GM06990 (cell line): Measurements from ENCODE around the gene HERC4.
"Not testable (repeated sequence)": the region's sequence is repeated elsewhere in the genome, so short reads cannot be mapped to it uniquely, and the experiment has no call there.

ENCODE experiments used
- DNase-seq: peaks from one replicate; pipeline ENCODE4 v3.0.0-alpha.2; 2011; ENCODE audit not compliant: insufficient read length; ENCODE audit errors: extremely low read depth
- H3K27me3 ChIP-seq: replicated peaks from 2 replicates; pipeline ENCODE4 v1.6.0; 2011; ENCODE audit warnings: low read length; ENCODE audit not compliant: control insufficient read depth, insufficient read depth
- H3K36me3 ChIP-seq: 2 replicates; pipeline ENCODE4 v1.5.1; 2011; ENCODE audit warnings: low read length; ENCODE audit not compliant: control insufficient read depth, insufficient read depth
- H3K4me3 ChIP-seq: replicated peaks from 2 replicates; pipeline ENCODE4 v1.5.1; 2011; ENCODE audit warnings: low read depth, mild to moderate bottlenecking, control low read depth, low read length
- TF ChIP-seq, protein P1 (sequence below): IDR thresholded peaks from 2 replicates; pipeline ENCODE4 v1.5.1; 2011; ENCODE audit warnings: low read length, control low read depth, mild to moderate bottlenecking, inconsistent platforms; ENCODE audit not compliant: insufficient read depth, poor library complexity, severe bottlenecking

Gene HERC4

DNA sequence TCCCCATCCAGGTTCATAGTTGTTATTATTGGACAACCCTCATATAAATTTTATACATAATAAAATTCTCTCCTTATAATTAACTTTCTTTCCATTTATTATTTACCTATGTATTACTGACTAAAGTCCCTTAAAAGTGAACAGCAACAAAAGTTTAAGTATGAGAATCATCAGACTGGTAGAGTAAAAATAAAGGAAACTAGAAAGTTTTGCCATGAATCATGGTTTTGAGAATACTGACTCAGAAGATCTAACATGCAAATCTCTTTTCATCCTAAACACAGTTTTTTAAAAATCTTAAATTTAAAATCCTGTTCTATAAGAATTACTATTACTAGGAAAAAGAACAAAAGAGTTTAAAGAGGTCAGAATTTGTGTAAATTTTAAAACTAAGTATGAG, 32.1 kb downstream of the HERC4 start:
- Histone ChIP-seq H3K4me3 (no peak overlapping the region), H3K36me3 (no peaks in the 10 kb centered on the region), H3K27me3 (no peaks in the 10 kb centered on the region)
- TF ChIP-seq, protein P1, sequence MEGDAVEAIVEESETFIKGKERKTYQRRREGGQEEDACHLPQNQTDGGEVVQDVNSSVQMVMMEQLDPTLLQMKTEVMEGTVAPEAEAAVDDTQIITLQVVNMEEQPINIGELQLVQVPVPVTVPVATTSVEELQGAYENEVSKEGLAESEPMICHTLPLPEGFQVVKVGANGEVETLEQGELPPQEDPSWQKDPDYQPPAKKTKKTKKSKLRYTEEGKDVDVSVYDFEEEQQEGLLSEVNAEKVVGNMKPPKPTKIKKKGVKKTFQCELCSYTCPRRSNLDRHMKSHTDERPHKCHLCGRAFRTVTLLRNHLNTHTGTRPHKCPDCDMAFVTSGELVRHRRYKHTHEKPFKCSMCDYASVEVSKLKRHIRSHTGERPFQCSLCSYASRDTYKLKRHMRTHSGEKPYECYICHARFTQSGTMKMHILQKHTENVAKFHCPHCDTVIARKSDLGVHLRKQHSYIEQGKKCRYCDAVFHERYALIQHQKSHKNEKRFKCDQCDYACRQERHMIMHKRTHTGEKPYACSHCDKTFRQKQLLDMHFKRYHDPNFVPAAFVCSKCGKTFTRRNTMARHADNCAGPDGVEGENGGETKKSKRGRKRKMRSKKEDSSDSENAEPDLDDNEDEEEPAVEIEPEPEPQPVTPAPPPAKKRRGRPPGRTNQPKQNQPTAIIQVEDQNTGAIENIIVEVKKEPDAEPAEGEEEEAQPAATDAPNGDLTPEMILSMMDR: no peak
- DNase-seq: no peak

DNA sequence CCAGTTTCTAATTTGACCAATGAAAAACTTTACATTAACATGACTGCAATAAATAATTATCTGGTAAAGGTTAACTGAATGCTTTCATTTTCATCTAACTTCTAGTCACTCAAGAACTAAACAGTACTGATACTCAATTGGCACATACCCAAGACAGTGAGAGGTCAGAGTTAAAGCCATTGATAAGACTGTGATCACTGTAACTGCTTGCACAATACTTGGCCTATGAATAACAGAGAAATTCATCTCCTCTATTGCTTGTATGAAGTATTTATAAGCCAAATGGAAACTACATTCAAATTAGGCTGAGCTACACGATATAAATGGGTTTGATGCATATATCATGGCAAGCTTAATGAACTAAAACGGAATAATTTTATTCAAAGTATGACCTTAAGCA, 43.0 kb downstream of the HERC4 start:
- Histone ChIP-seq H3K36me3 (peaks cover 2% of the 10 kb centered on the region), H3K4me3 (no peak overlapping the region), H3K27me3 (no peaks in the 10 kb centered on the region)
- TF ChIP-seq, protein P1: no peak
- DNase-seq: no peak

DNA sequence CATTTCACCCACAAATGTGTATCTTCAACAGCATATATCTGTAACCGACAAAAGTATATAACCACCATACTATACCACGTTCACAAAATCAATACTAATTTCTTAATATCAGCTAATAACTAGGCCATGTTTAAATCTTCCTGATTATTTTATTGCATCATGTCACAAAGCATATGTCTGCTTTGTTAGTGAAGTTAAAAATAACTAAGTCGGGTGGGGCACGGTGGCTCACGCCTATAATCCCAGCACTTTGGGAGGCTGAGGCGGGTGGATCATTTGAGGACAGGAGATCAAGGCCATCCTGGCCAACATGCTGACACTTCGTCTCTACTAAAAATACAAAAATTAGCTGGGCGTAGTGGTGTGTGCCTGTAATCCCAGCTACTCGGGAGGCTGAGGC, 47.7 kb downstream of the HERC4 start:
- no peak for DNase-seq
- no peak overlapping the region for H3K4me3 ChIP-seq
- H3K36me3 ChIP-seq: peaks cover 5% of the 10 kb centered on the region
- TF ChIP-seq, protein P1: no peak
- H3K27me3 ChIP-seq: no peaks in the 10 kb centered on the region

DNA sequence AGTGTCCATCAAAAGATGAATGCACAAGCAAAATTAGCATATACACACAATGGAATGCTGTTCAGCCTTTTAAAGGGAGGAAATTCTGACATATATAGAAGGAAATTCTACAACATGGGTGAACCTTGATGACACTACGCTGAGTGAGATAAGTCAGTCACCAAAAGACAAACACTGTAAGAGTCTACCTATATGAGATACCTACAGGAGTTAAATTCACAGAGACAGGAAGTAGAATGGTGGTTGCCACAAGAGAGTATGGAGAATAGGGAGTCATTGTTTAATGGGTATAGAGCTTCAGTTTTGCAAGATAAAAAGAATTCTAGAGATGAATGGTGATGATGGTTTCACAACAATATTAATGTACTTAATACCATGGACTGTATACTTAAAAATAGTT, 51.8 kb downstream of the HERC4 start:
- H3K36me3 ChIP-seq: peaks cover 6% of the 10 kb centered on the region
- H3K27me3 ChIP-seq: no peaks in the 10 kb centered on the region
- H3K4me3 ChIP-seq: no peak overlapping the region
- DNase-seq: no peak
- TF ChIP-seq, protein P1: no peak

DNA sequence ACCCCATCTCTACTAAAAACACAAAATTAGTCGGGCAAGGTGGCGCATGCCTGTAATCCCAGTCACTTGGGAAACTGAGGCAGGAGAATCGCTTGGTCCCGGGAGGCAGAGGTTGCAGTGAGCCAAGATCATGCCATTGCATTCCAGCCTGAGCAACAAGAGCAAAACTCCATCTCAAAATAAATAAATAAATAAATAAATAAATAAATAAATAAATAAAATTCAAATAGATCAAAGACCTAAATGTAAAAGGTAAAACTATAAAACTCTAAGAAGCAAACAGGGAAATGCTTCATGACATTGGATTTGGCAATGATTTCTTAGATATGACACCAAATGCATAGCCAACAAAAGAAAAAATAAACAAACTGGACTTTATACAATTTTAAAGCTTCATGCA, 52.8 kb downstream of the HERC4 start:
- DNase-seq, H3K27me3 ChIP-seq, H3K36me3 ChIP-seq, H3K4me3 ChIP-seq: not testable (repeated sequence)

DNA sequence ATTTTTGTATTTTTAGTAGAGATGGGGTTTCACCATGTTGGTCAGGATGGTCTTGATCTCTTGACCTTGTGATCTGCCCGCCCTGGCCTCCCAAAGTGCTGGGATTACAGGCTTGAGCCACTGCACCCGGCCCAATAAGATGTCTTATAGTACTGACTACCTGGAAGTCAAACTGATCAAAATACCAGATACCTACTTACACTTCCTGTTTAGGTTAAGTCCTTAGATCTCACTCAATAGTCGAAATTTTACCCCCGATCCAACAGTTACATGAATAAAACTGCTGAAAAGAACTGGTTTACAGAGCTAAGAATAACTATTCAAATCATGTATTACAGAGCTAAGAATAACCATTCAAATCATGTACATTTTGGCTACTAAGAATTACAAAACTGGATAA, 58.6 kb downstream of the HERC4 start:
- not testable (repeated sequence) for H3K4me3 ChIP-seq, H3K27me3 ChIP-seq, DNase-seq, H3K36me3 ChIP-seq

DNA sequence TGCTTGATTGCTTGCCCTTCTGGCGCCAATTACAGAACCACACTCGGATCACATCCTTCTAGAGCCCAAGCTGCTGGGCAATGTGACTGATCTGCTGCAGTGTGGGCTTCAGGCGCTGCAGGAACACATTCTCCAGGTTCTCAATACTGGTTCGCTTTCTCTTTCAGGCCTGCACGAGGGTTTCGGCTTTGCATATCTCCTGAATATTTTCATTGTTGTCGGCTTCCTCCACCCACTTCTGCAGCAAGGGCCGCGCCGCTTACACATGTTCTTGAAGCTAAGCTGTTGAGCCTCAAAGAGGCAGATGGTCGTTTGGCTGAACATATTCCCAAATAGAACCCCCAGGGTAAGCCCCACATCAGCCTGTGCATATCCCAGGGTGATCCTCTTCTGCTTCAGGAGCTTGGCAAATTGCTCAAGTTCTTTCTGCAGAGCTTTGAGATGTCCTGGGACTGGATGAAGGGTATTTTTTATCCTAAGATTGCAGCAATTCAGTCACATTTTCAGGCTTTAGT, 64.6 kb downstream of the HERC4 start:
- TF ChIP-seq, protein P1: no peak
- no peak for DNase-seq
- H3K27me3 ChIP-seq: no peaks in the 10 kb centered on the region
- H3K36me3 ChIP-seq: peaks cover 8% of the 10 kb centered on the region
- no peak overlapping the region for H3K4me3 ChIP-seq
